Measurements from ENCODE around the gene GKN2.
A peak's percentile ranks its signal among the peaks of the same experiment; 100 is the strongest.
"Not testable (repeated sequence)": the region's sequence is repeated elsewhere in the genome, so short reads cannot be mapped to it uniquely, and the experiment has no call there.

GKN2 gene

GRCh38 chr2:68961380-68961779 is 8.7 kb upstream of the GKN2 start:
- no peak for DNase-seq (ENCODE audit: low read depth in 2 of 2)

GRCh38 chr2:68959001-68959400 is 6.3 kb upstream of the GKN2 start:
- no peak for DNase-seq (ENCODE audit: low read depth in 2 of 2)

GRCh38 chr2:68955432-68955831 is 2.7 kb upstream of the GKN2 start:
- not testable (repeated sequence) for DNase-seq (ENCODE audit: low read depth in 2 of 2)

GRCh38 chr2:68951899-68952298 is 794 bp downstream of the GKN2 start:
- no peak for DNase-seq (ENCODE audit: low read depth in 2 of 2)

GRCh38 chr2:68948710-68949109 is 4.0 kb downstream of the GKN2 start:
- no peak for DNase-seq (ENCODE audit: low read depth in 2 of 2)

- no peak for DNase-seq (ENCODE audit: low read depth in 2 of 2)
Measured at GRCh38 chr2:68946117-68946516, 6.6 kb downstream of the GKN2 start.

GRCh38 chr2:68943581-68944568 is 8.8 kb downstream of the GKN2 start:
- DNase-seq (ENCODE audit: low read depth in 2 of 2) = peak; percentile 8 to 12

- DNase-seq (ENCODE audit: low read depth in 2 of 2) = no peak
Measured at GRCh38 chr2:68942827-68943226, 9.9 kb downstream of the GKN2 start.

GRCh38 chr2:68940369-68940768 is 12.3 kb downstream of the GKN2 start:
- no peak for DNase-seq (ENCODE audit: low read depth in 2 of 2)

- no peak for DNase-seq (ENCODE audit: low read depth in 2 of 2)
Measured at GRCh38 chr2:68939962-68940361, 12.7 kb downstream of the GKN2 start.

- no peak for DNase-seq (ENCODE audit: low read depth in 2 of 2)
Measured at GRCh38 chr2:68938938-68939337, 13.8 kb downstream of the GKN2 start.

- DNase-seq (ENCODE audit: low read depth in 2 of 2) = no peak
Measured at GRCh38 chr2:68937346-68938055, 15.2 kb downstream of the GKN2 start.

- no peak for DNase-seq (ENCODE audit: low read depth in 2 of 2)
Measured at GRCh38 chr2:68936889-68937288, 15.8 kb downstream of the GKN2 start.

GRCh38 chr2:68936427-68936826 is 16.3 kb downstream of the GKN2 start:
- DNase-seq (ENCODE audit: low read depth in 2 of 2) = no peak

GRCh38 chr2:68935471-68935870 is 17.2 kb downstream of the GKN2 start:
- DNase-seq (ENCODE audit: low read depth in 2 of 2) = no peak

GRCh38 chr2:68934021-68934420 is 18.7 kb downstream of the GKN2 start:
- no peak for DNase-seq (ENCODE audit: low read depth in 2 of 2)

GRCh38 chr2:68932402-68932801 is 20.3 kb downstream of the GKN2 start:
- no peak for DNase-seq (ENCODE audit: low read depth in 2 of 2)

GRCh38 chr2:68931799-68932198 is 20.9 kb downstream of the GKN2 start:
- DNase-seq (ENCODE audit: low read depth in 2 of 2) = no peak

- no peak for DNase-seq (ENCODE audit: low read depth in 2 of 2)
Measured at GRCh38 chr2:68931149-68931711, 21.5 kb downstream of the GKN2 start.

GRCh38 chr2:68926796-68927195 is 25.9 kb downstream of the GKN2 start:
- no peak for DNase-seq (ENCODE audit: low read depth in 2 of 2)

- peak in 1 of 2 donors; percentile 26 for DNase-seq (ENCODE audit: low read depth in 2 of 2)
Measured at GRCh38 chr2:68925295-68925896, 27.3 kb downstream of the GKN2 start.

- no peak for DNase-seq (ENCODE audit: low read depth in 2 of 2)
Measured at GRCh38 chr2:68921646-68922045, 31.0 kb downstream of the GKN2 start.

All from activated CD8-positive, alpha-beta memory T cell treated with anti-CD3 and anti-CD28 coated beads for 4 hours (primary cell).